ENCODE measurements around the gene SLC18A3. TPM values are rescaled to one million over a fixed set of nuclear protein-coding genes. Genes with fewer than 3 reads are reported as not detected.

SLC18A3 gene
- not detected for total RNA-seq
- long read RNA-seq, result 0 reads

DNA sequence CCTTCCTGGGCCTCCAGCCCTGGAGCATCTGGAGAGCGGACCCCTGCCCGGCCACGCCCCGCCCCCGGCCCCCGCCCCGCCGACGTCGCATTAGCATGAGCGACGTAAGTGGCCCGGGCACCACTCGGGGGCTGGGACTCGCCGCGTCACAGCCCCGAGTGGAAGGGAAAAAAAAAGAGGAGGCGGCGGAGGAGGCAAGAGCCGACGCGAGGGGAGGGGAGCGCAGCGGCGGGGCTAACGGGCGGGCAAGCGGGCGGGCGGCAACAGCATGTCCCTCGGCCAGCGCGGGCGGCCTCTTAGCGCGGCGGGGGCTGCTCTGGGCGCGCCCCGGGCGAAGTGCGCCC lies at the start of gene SLC18A3:
Gene SLC18A3 (plus strand): TSS at position 197 of the 344 bp plus-strand sequence. CDS start 431 bp downstream, outside the sequence.
- intact Hi-C loops (cut with DNase I), result no loop called here
- no peak for DNase-seq
- ATAC-seq, result no peak

DNA sequence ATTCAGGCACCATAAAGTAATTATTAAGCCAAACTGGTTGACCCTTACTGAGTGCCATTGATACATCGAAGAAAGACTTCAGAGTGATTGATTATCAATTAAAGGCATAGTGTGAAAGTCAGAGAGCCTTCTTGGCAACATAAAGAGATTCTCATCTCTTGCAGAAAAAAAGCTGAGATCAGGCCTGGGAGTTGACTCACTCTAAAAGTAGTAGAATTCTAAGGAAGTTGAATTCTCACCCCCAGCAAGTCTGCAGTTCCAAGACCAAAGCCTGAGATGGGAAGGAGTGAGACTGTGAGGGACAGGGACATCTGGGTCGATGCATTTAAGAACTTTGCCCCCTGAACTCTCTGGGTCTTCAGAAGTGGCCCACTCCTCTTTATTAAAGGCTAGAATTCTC lies 49.6 kb upstream of the SLC18A3 start:
- DNase-seq (no peak), ATAC-seq (no peak)
- intact Hi-C loops (cut with DNase I), result no loop called here

DNA sequence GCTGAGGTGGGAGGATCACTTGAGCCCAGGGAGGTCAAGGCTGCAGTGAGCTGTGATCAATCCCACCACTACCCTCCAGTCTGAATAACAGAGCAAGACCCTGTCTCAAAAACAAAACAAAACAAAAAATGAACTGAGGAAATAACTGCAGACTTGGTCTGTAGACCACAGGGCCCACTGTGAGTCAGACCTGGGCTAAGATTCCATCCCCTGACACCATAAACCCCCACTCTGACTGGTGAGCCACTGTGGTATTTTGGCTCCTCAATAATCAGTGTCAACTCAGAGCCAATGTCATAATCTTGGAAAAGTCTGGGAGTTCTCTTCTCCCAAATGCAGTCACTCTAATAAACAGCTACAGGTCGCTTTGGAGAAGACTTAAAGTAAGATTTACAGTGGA lies 47.2 kb upstream of the SLC18A3 start:
- DNase-seq, result no peak
- ATAC-seq, result no peak
- intact Hi-C loops (cut with DNase I), result no loop called here

DNA sequence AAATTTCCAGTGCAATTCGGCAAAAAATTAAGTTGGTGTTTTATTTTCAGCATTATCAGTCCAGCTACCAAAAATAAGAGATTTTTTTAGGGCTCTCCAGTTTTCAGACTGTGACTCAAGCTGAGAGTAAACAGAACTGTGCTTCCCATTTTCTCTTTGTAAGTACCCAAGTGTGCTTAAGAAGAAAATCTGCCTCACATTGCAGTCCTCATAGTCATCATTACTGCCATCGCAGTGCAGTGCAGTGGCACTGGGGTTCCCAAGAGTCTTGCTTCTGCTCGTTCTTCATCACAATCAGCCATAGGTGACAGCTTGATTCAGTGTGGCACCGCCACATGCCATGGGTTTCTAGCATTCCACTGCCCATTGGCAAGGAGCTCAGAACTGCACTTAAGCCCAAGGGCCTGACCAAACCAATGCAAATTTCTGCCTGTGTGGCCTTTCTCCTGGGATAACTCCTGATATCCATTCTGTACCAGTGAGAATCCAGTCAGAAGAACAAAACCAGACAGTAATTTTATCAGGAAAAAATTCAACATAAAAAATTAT lies 45.6 kb upstream of the SLC18A3 start:
- ATAC-seq, result peak in 1 of 2 donors; percentile 34
- intact Hi-C loops (cut with DNase I), result no loop called here
- no peak for DNase-seq

DNA sequence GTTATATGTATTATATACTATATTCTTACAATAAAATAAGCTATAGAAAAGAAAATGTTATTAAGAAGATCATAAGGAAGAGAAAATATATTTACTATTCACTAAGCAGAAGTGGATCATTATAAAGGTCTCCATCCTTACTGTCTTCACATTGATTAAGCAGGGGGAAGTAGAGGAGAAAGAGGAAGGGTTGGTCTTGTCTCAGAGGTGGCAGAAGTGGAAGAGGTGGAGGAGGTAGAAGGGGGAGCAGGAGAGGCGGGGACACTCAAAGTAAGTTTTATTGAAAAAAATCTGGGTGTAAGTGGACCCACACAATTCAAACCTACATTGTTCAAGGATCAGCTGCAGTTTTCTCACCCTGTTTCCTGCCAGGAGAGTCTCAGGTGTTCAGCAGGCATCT lies 42.3 kb upstream of the SLC18A3 start:
- intact Hi-C loops (cut with DNase I), result no loop called here
- ATAC-seq, result no peak
- DNase-seq, result no peak

DNA sequence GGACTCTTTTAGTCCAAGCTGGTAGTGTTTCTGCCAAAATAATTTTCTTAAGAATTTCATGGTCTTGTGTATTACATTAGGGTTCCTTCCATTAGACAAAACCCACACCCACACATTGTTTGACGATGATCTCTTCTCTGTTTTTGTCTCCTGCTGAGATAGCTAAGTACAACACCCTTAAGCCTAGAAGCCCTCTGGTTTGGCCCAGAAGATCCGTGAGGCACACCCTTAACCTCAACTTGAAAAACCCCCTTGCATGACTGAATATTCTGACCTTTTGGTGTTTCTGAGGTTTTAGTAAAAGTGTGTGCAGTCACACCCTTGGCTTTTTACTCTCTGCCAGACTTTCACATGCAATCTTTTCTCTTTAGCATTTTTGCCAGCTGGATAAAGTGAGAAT lies 41.9 kb upstream of the SLC18A3 start:
- ATAC-seq (peak in 1 of 2 donors; percentile 56), DNase-seq (no peak)
- intact Hi-C loops (cut with DNase I), result no loop called here

DNA sequence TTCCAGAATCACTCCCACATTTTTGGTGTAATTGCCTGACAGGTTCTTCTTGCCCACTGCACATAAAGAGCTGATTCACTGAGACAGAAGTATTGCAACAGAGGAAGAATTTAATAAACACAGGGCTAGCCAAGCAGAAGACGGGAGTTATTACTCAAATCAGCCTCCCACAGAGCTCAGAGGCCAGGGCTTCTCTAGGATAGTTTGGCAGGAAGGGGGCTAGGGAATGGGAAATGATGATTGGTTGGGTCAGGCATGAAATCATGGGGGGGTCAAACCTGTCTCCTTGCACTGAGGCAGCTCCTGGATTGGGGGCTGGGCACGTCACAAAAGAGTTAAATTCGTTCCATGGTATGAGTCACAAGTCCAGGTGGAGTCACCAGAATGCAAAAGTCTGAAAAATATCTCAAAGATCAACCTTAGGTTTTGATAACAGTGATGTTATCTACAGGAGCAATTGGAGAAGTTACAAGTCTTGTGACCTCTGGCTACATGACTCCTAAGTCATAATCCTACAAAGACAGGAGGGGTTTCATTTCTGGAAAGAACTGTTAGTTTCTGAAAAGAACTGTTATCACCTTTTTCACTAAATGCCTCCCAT lies 41.0 kb upstream of the SLC18A3 start:
- peak in 1 of 2 donors; percentile 60 for ATAC-seq
- DNase-seq, result no peak
- intact Hi-C loops (cut with DNase I), result no loop called here

DNA sequence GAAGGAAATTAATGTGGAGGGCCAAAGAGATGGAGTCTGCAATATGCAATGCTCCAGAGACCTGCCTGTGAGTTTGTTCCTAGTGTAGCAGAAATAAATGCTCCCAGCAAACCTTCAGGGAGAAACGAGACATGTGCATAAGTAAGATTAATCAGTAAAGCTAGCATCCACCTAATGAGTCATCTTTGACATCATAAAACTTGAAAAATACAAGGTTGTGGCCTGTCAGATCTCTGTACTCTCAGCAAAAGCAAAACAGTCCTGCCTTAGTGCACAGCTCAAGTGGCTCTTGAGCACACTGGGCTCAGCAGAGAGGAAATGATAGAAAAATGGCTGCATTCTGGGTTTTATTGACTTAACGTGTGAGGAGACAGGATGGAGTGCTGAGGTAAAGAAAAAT lies 38.7 kb upstream of the SLC18A3 start:
- no peak for ATAC-seq
- DNase-seq, result no peak
- intact Hi-C loops (cut with DNase I), result no loop called here

DNA sequence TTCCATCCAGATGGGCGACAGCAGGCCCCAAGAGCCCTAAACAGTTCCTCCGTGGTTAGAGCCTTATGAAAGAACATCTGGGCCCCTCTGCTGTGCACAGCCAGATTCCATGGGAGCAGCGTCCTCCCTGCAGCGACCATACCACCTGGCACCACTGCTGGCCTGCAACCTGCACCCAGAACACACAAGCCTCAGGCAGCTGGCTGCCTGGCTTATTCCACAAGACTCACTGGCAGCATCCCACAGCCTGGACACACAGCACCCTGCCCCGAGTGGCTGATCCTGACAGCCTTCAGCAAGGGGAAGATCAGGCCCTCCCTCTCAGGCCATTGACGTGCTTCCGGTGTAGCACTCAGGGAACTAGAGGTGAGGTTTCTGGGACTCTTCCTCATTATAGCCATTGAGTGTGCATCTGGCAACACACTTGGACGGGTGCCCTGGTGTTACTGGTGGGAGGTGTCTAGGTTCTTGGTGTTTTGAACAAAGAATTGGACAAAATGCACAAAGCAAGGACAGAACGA lies 37.5 kb upstream of the SLC18A3 start:
- no peak for DNase-seq
- intact Hi-C loops (cut with DNase I), result no loop called here
- ATAC-seq, result no peak

DNA sequence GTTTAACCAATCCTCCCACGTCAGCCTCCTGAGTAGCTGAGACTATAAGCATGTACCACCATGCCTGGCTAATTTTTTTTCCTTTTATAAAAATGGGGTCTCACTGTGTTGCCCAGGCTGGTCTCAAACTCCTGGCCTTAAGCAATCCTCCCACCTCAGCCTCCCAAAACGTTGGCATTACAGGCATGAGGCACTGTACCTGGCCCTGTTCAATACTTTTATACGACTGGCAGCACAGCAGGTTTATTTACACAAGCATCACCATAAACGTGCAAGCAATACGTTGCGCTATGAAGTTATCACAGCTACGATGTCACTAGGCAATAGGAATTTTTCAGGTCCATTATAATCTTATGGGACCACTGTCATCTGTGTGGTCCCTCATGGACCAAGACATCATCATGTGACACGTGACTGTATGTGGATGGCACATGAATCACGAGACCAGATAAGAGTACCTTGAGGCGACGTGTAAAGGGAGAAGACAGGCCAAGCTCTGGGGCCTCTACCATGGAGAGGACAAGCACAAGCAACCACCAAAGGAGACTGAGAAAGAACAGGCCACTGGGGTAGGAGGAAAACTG lies 34.5 kb upstream of the SLC18A3 start:
- no peak for DNase-seq
- intact Hi-C loops (cut with DNase I), result no loop called here
- no peak for ATAC-seq

DNA sequence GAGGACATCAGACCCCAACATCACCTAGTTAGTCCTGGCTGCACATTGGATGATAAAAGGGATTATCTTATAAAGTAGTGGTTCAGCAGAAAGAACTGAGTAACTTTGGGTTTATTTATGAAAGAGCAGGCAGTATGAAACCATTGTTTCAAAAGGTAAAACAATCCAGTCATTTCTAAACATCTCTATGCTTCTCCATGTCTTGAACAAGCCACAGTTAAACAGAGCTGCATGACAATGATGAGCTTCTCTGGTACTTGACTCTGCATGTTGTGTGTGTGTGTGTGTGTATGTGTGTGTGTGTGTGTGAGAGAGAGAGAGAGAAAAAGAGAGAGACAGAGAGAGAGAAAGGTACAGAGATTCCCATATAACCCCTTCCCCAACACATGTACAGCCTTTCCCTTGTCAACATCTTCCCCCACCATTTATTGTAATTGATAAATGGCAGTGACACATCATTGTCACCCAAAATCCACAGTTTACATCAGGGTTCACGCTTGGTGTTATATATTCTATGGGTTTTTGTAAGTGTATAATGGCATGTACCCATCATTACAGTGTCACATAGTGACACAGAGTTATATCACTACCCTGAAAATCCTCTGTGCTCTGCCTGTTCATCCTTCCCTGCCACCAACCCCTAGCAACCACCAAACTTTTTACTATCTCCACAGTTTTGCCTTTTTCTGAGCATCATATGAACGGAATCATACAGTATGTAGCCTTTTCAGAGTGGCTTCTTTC lies 32.8 kb upstream of the SLC18A3 start:
- ATAC-seq (no peak), DNase-seq (no peak)
- intact Hi-C loops (cut with DNase I), result no loop called here

DNA sequence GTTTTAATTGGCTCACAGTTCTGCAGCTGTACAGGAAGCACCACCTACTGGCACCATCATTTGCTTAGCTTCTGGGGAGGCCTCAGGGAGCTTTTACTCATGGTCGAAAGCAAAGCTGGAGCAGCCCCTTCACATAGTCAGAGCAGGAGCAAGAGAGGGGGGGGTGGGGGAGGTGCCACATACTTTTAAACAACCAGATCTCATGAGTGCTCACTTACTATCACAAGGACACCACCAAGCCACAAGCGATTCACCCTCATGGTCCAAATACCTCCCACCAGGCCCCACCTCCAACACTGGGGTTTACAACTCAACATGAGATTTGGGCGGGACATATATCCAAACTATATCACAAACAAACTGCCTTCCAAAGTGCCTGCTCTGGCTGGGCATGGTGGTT lies 31.7 kb upstream of the SLC18A3 start:
- intact Hi-C loops (cut with DNase I), result no loop called here
- ATAC-seq, result no peak
- no peak for DNase-seq

DNA sequence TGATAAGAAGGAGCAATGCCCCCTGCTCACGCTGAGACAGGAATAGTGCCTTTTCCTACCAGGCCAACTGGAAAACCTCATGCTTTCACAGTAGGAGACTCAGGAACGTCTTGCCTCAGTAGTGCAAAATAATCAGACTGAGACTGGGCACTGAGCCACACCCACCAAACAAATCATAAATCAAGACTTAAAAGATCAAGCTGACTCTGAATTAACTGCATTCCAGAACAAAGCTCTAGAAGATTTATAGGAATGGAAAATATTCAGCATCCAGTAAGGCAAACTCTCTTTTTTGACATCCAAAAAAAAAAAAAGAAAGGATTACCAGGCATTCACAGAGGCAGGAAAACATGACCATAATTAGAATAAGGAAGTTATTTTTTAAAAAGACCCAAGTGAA lies 30.5 kb upstream of the SLC18A3 start:
- intact Hi-C loops (cut with DNase I), result no loop called here
- ATAC-seq, result no peak
- DNase-seq, result no peak

DNA sequence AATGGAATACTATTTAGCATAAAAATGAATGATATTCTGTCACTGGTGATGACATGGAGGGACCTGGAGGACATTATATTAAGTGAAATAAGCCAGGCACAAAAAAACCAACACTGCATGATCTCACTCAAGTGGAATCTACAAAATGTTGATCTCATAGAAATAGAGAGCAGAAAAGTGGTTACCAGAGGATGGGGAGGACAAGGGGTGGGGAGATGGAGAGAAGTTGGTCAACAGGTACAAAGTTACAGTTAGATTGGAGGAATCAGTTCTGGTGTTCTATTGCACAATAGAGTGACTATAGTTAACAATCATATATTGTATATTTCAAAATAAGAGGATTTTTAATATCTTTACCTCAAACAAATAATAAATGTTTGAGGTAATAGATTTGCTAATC lies 24.7 kb upstream of the SLC18A3 start:
- no peak for ATAC-seq
- intact Hi-C loops (cut with DNase I), result no loop called here
- DNase-seq, result no peak

DNA sequence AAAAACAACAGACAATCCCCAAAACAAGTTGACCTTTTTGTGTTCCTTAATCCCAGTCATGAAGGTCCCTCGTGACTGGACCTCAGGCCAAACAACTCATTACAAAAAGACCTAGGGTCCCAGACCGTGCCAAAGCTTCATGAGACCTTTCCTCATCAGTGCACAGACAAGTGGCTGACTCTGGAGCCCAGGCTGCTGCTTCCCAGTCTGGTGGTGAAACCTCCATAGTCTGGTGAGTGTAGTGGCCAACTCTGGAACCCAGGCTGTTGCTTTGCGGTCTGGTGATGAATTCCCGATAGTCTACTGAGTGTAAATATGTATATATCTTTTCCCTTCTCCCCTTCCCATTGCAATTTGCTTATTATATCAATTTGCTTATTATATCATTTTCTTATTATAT lies 22.1 kb upstream of the SLC18A3 start:
- intact Hi-C loops (cut with DNase I), result no loop called here
- ATAC-seq (no peak), DNase-seq (no peak)

DNA sequence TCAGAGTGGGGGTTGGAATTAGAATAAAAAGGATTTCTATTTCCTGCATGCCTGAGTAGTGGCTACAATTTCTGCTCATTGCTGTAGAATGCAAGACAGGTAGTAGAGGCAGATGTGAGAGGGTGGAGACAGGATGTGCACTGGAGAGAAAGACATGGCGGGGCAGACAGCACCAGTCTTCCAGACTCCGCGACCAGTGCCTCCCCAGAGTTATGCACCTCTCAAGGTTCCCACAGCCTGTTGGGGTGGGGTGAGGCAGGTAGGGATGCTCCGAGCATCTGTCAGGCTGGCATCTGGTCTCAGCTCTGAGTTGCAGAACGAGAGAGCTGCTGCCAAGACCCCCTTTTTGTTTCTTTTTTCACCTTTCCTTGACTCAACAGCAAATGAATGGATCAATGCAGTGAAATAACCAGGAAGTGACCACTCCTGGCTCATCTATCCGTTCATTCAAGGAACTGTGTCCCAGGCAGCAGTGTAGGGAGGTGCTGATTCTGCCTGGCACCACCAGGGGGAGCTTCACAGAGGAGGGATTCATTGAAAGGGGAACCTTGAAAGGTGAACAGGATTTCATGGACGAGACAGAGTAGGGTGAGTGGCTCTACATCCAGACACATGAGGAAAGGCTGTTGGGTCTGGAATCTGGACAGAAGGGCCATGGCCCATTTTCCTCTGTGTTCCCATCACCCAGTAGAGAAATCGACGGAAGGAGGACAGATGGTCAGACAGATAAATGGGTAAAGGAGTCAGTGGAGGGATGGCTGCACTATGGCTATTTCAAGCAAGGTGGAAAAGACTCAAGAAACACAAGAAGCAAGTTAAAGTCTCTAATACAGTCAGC lies 17.2 kb upstream of the SLC18A3 start:
- DNase-seq, result no peak
- peak; percentile 65 to 72 for ATAC-seq
- intact Hi-C loops (cut with DNase I), result loop anchor here (5.0 to 10.0 kb wide), 4 partner anchors 192 to 634 kb away; no protein-coding TSS in a partner anchor

DNA sequence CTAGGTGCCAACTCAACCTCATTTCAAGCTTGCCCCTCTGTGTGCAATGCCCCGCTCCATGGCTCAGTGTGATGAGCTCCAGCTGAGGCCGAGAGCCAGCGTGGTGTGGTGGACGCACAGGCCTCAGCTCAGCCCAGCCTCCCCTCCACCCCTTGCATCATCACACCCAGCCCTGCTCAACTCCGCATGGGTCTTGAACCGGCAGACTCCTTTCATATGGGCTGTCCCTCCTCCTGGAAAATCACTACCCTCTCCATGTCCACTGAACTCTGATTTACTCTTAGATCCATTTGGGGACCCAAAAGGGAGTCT lies 16.6 kb upstream of the SLC18A3 start:
- intact Hi-C loops (cut with DNase I), result loop anchor here (5.0 to 10.0 kb wide), 4 partner anchors 191 to 634 kb away; no protein-coding TSS in a partner anchor
- no peak for ATAC-seq
- no peak for DNase-seq

DNA sequence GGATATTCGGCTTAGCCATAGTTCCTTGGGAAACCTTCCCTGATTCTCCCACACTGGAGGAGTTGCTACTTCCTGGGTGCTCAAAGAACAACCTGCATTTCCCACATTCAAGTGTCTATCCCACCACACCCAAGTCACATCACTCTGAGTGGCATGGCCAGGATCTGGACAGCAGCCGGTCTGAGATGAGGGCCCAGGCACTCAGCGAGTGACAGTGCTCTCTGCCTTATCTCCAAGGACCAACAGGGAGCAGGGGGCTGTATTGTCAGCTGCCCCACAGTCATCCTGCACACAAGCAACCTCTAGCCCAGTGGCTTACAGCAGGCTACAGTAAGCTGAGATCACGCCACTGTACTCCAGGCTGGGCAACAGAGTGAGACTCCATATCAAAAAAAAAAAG lies 16.1 kb upstream of the SLC18A3 start:
- DNase-seq, result no peak
- ATAC-seq, result no peak
- intact Hi-C loops (cut with DNase I), result loop anchor here (5.0 to 10.0 kb wide), 4 partner anchors 191 to 633 kb away; no protein-coding TSS in a partner anchor

DNA sequence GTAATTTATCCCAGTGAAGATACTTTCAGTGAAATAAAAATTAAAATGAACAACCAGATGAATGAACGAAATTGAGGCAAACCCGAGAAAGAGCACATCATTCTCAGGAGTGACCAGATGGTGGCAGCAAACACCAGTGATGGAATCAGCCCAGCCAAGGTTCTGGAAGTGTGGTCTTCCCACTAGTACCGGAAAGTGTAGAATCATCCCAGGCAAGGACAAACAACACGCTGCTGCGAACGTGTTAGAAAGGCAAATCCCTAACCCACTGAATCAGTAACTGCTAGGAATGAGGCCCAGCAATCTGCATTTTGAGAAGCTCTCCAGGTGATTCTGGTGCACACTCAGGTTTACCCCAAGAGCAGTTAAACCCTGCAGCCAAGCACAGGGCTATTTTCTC lies 15.5 kb upstream of the SLC18A3 start:
- ATAC-seq (peak; percentile 55 to 72), DNase-seq (no peak)
- intact Hi-C loops (cut with DNase I), result loop anchor here (5.0 to 10.0 kb wide), 4 partner anchors 190 to 633 kb away; no protein-coding TSS in a partner anchor

All from left cardiac atrium (tissue), 4 donors.